ENCODE results near the gene NFIA. TPM values are rescaled to one million over a fixed set of nuclear protein-coding genes. Genes with fewer than 3 reads are reported as not detected.

NFIA gene
- total RNA-seq, 1 experiment from 2014 or later, result 38.6 TPM

GRCh38 chr1:61247881-61248752 lies 165.8 kb downstream of the NFIA start:
- TF ChIP-seq, protein P1, sequence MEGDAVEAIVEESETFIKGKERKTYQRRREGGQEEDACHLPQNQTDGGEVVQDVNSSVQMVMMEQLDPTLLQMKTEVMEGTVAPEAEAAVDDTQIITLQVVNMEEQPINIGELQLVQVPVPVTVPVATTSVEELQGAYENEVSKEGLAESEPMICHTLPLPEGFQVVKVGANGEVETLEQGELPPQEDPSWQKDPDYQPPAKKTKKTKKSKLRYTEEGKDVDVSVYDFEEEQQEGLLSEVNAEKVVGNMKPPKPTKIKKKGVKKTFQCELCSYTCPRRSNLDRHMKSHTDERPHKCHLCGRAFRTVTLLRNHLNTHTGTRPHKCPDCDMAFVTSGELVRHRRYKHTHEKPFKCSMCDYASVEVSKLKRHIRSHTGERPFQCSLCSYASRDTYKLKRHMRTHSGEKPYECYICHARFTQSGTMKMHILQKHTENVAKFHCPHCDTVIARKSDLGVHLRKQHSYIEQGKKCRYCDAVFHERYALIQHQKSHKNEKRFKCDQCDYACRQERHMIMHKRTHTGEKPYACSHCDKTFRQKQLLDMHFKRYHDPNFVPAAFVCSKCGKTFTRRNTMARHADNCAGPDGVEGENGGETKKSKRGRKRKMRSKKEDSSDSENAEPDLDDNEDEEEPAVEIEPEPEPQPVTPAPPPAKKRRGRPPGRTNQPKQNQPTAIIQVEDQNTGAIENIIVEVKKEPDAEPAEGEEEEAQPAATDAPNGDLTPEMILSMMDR (IDR thresholded peaks at IDR 0.05; ENCODE audit: unreplicated experiment), result no peak
- no peaks in the 10 kb centered on the region for H3K27me3 Mint-ChIP-seq (ENCODE audit: unreplicated experiment)
- peaks cover under 1% of the 10 kb centered on the region for H3K36me3 Mint-ChIP-seq (ENCODE audit: insufficient read depth, unreplicated experiment)
- H3K4me3 Mint-ChIP-seq (ENCODE audit: low read depth, unreplicated experiment), result no peak overlapping the region
- H3K9me3 Mint-ChIP-seq (ENCODE audit: low read depth, unreplicated experiment), result no peaks in the 10 kb centered on the region
- BruUV-seq (replicated peaks), result no TSS peak
- H3K4me1 Mint-ChIP-seq (ENCODE audit: low read depth, unreplicated experiment), result peaks cover 10% of the 10 kb centered on the region
- CTCF ChIA-PET, result no interaction called here
- H3K27ac Mint-ChIP-seq (ENCODE audit: unreplicated experiment), result no peak overlapping the region
- intact Hi-C loops (cut with micrococcal nuclease; ENCODE audit: unreplicated experiment), result no loop called here
- no peak for DNase-seq

DNA sequence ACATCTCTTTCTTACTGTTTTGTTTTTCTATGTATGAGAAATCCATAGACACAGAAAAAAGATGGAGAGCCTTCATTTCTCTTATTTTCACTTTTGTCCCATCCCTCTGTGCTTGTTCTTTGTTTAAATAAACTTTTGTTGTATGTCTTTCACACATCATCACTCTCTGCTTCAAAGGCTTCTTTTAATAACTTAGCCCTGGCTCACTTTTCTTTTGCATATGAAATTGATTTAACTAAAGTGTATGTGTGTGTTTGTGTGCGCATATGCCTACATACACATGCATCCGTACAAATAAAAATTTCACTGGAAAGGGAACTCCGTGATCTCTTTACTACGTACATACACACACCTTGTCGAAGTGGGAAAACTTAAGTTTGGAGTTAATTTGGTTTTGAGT lies 168.6 kb downstream of the NFIA start:
- H3K9me3 Mint-ChIP-seq (ENCODE audit: low read depth, unreplicated experiment), result no peaks in the 10 kb centered on the region
- H3K4me1 Mint-ChIP-seq (ENCODE audit: low read depth, unreplicated experiment), result peaks cover 26% of the 10 kb centered on the region
- H3K36me3 Mint-ChIP-seq (ENCODE audit: insufficient read depth, unreplicated experiment), result peaks cover 5% of the 10 kb centered on the region
- TF ChIP-seq, protein P1 (IDR thresholded peaks at IDR 0.05; ENCODE audit: unreplicated experiment), result no peak
- H3K4me3 Mint-ChIP-seq (ENCODE audit: low read depth, unreplicated experiment), result no peak overlapping the region
- CTCF ChIA-PET, result no interaction called here
- BruUV-seq (replicated peaks), result no TSS peak
- H3K27me3 Mint-ChIP-seq (ENCODE audit: unreplicated experiment), result no peaks in the 10 kb centered on the region
- intact Hi-C loops (cut with micrococcal nuclease; ENCODE audit: unreplicated experiment), result no loop called here
- no peak for DNase-seq
- H3K27ac Mint-ChIP-seq (ENCODE audit: unreplicated experiment), result no peak overlapping the region

GRCh38 chr1:61253059-61253735 lies 170.8 kb downstream of the NFIA start:
- TF ChIP-seq, protein P1 (IDR thresholded peaks at IDR 0.05; ENCODE audit: unreplicated experiment), result no peak
- Mint-ChIP-seq H3K4me1 (ENCODE audit: low read depth, unreplicated experiment) (peaks cover 26% of the 10 kb centered on the region), H3K36me3 (ENCODE audit: insufficient read depth, unreplicated experiment) (peaks cover 5% of the 10 kb centered on the region), H3K9me3 (ENCODE audit: low read depth, unreplicated experiment) (no peaks in the 10 kb centered on the region), H3K4me3 (ENCODE audit: low read depth, unreplicated experiment) (no peak overlapping the region), H3K27ac (ENCODE audit: unreplicated experiment) (peak overlapping the region; percentile 21), H3K27me3 (ENCODE audit: unreplicated experiment) (no peaks in the 10 kb centered on the region)
- intact Hi-C loops (cut with micrococcal nuclease; ENCODE audit: unreplicated experiment), result no loop called here
- peak; percentile 62 for DNase-seq
- CTCF ChIA-PET, result interaction anchor here (0.8 kb wide), 1 partner anchor 16 kb away, joined by 3 read pairs; no protein-coding TSS in a partner anchor
- no TSS peak for BruUV-seq (replicated peaks)

DNA sequence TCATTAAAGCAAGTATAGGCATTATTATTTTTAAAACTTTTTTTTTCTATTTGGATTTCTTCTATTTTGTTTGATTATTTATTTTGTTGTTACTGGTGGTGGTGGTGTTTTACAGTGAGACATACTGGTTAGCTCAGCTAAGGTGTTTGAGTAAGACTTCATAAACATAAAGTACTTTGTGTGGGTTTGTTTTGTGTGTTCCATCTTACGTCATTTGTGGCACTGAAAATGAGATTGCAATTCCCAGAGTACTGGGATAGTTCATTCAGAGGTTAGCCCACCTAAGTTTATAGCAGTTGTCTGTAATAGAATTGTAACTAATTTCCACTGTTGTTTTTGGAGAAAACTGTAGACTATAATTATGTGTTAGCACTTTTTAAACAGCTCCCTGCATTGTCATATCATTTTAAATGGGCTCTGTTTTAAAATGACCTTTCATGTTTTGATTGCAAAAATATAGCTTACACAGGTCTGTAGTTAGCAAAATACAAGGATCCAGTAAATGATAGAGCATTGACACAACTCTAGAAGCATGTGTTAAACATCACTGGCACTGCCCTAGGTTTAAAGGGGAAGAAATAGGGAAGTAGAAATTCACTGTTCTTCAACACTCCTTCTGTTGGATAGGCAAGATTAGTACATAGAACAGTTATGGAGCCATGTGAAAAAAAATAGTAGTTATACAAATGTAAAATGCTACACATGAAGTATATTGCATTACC lies 171.7 kb downstream of the NFIA start:
- Mint-ChIP-seq H3K27ac (ENCODE audit: unreplicated experiment) (no peak overlapping the region), H3K9me3 (ENCODE audit: low read depth, unreplicated experiment) (no peaks in the 10 kb centered on the region)

More for the DNA sequence above, 171.7 kb downstream of the NFIA start:
- CTCF ChIA-PET, result no interaction called here
- intact Hi-C loops (cut with micrococcal nuclease; ENCODE audit: unreplicated experiment), result no loop called here
- peaks cover 5% of the 10 kb centered on the region for H3K36me3 Mint-ChIP-seq (ENCODE audit: insufficient read depth, unreplicated experiment)
- BruUV-seq (replicated peaks), result no TSS peak
- H3K27me3 Mint-ChIP-seq (ENCODE audit: unreplicated experiment), result no peaks in the 10 kb centered on the region
- no peak for DNase-seq
- TF ChIP-seq, protein P1 (IDR thresholded peaks at IDR 0.05; ENCODE audit: unreplicated experiment), result no peak
- H3K4me3 Mint-ChIP-seq (ENCODE audit: low read depth, unreplicated experiment), result no peak overlapping the region
- peaks cover 26% of the 10 kb centered on the region for H3K4me1 Mint-ChIP-seq (ENCODE audit: low read depth, unreplicated experiment)

Measured in Calu3 (cell line).